Panc1 (cell line): ENCODE results near the gene ZACN. TPM values are rescaled to one million over a fixed set of nuclear protein-coding genes. Genes with fewer than 3 reads are reported as not detected.
"Not testable (repeated sequence)": the region's sequence is repeated elsewhere in the genome, so short reads cannot be mapped to it uniquely, and the experiment has no call there.

Source experiments
- ATAC-seq: fragments of 200-7000 bp; cut with Tn5 transposase; 2 replicates; pipeline ENCODE4 v1.9.1; 2020; ENCODE audit warnings: mild to moderate bottlenecking, moderate library complexity
- BruUV-seq: library from RNA; stranded (reverse); fragments of 400-500 nt; replicated peaks from 2 replicates; lab custom pipeline; 2021; lab: Mats Ljungman, UMichigan
- CTCF ChIA-PET: fragments of 300-600 bp; sonication (Branson Sonifier 250); formaldehyde crosslinking; loops from one replicate; lab custom pipeline; 2022; ENCODE audit warnings: antibody characterized with exemption; lab: Charles Lee
- POLR2A ChIA-PET: fragments of 300-600 bp; sonication (Branson Sonifier 250); formaldehyde crosslinking; loops from one replicate; lab custom pipeline; 2022; ENCODE audit warnings: antibody characterized with exemption; lab: Charles Lee
- DNase-seq: peaks from one replicate; pipeline ENCODE4 v3.0.0-alpha.2; 2010; ENCODE audit warnings: low read depth, low spot score
- H3K27ac ChIP-seq: 2 replicates; pipeline ENCODE4 v1.5.1; 2011; ENCODE audit warnings: mild to moderate bottlenecking, low read length, inconsistent platforms
- H3K27me3 ChIP-seq: fragments of 200-500 bp; sonication (Bioruptor generic); 2 replicates; pipeline ENCODE4 v1.6.0; 2014; ENCODE audit warnings: low read length, inconsistent platforms; ENCODE audit not compliant: control insufficient read depth, insufficient read depth
- H3K36me3 ChIP-seq: fragments of 200-500 bp; sonication (Bioruptor generic); 2 replicates; pipeline ENCODE4 v1.5.1; 2014; ENCODE audit warnings: inconsistent platforms, mild to moderate bottlenecking, low read length, moderate library complexity; ENCODE audit not compliant: control insufficient read depth, insufficient read depth
- H3K4me1 ChIP-seq: 2 replicates; pipeline ENCODE4 v1.5.1; 2011; ENCODE audit warnings: inconsistent platforms, mild to moderate bottlenecking, low read length, moderate library complexity; ENCODE audit not compliant: control insufficient read depth, insufficient read depth
- H3K4me3 ChIP-seq, 2 experiments: 2 replicates each; pipeline ENCODE4 v1.5.1; 2011 to 2012; ENCODE audit warnings: low read depth in 2 of 2, low read length in 2 of 2, mild to moderate bottlenecking in 2 of 2, inconsistent platforms in 1 of 2, moderate library complexity in 1 of 2
- H3K9me3 ChIP-seq: fragments of 200-500 bp; sonication (Bioruptor generic); 2 replicates; pipeline ENCODE4 v1.5.1; 2014; ENCODE audit warnings: low read depth, mild to moderate bottlenecking, inconsistent platforms, low read length, moderate library complexity; ENCODE audit not compliant: control insufficient read depth, insufficient read depth
- CTCF ChIP-seq: fragments of 450-650 bp; IDR thresholded peaks from 2 replicates; pipeline ENCODE4 v1.5.1; 2017; ENCODE audit warnings: mild to moderate bottlenecking
- POLR2AphosphoS5 ChIP-seq: IDR thresholded peaks from 2 replicates; pipeline ENCODE4 v1.6.1; 2012; ENCODE audit warnings: mild to moderate bottlenecking, low read depth, low read length, moderate library complexity
- REST ChIP-seq, 2 experiments: IDR thresholded peaks; 2 replicates each; pipeline ENCODE4 v1.6.1; 2011 to 2012; ENCODE audit warnings: low read depth in 2 of 2, control low read depth in 1 of 2, low read length in 1 of 2, mild to moderate bottlenecking in 1 of 2, moderate library complexity in 1 of 2; ENCODE audit not compliant: insufficient read depth in 1 of 2
- SIN3A ChIP-seq: IDR thresholded peaks from 2 replicates; pipeline ENCODE4 v1.6.1; 2012; ENCODE audit warnings: low read depth, mild to moderate bottlenecking, low read length, moderate library complexity, borderline replicate concordance; ENCODE audit not compliant: insufficient read depth
- TCF7L2 ChIP-seq: IDR thresholded peaks from 2 replicates; pipeline ENCODE4 v1.6.1; 2011; ENCODE audit warnings: mild to moderate bottlenecking, low read depth, low read length, inconsistent platforms
- in situ Hi-C: cut with HindIII; loops from 2 replicates; pipeline ENCODE4 v1.10.0; 2016; ENCODE audit warnings: low sequenced_read_pairs, low pct_unique_long_range_greater_than_20kb
- intact Hi-C: fragments of 100-400 bp; cut with micrococcal nuclease; formaldehyde crosslinking; loops from one replicate; pipeline ENCODE4 v1.10.0; 2022; ENCODE audit not compliant: unreplicated experiment
- total RNA-seq: library from RNA; stranded (reverse); gene quantifications from one replicate; pipeline ENCODE4 v1.2.1, GENCODE V29; 2021; ENCODE audit not compliant: unreplicated experiment

Gene ZACN
- total RNA-seq, 1 experiment from 2014 or later = not detected

- TF ChIP-seq POLR2AphosphoS5 (no peak), REST (IDR thresholded peaks at IDR 0.05; ENCODE audit: insufficient read depth in 1 of 2, low read depth in 2 of 2, low read length in 1 of 2) (no peak), CTCF (no peak), TCF7L2 (no peak), SIN3A (no peak)
- H3K4me3 ChIP-seq = no peak overlapping the region
- H3K9me3 ChIP-seq = no peaks in the 10 kb centered on the region
- H3K27me3 ChIP-seq = no peaks in the 10 kb centered on the region
- intact Hi-C loops (no loop called here), in situ Hi-C loops (no loop called here)
- H3K36me3 ChIP-seq = peaks cover 33% of the 10 kb centered on the region
- no TSS peak for BruUV-seq
- CTCF ChIA-PET = no interaction called here
- ATAC-seq = no peak
- POLR2A ChIA-PET = no interaction called here
- H3K4me1 ChIP-seq = no peaks in the 10 kb centered on the region
- no peak for DNase-seq
- no peak overlapping the region for H3K27ac ChIP-seq
Measured at GRCh38 chr17:76040376-76040775, 38.6 kb upstream of the ZACN start.

GRCh38 chr17:76042868-76043267 is 36.1 kb upstream of the ZACN start:
- H3K9me3 ChIP-seq, H3K4me3 ChIP-seq, BruUV-seq, H3K4me1 ChIP-seq, POLR2A ChIA-PET, CTCF ChIA-PET, DNase-seq, H3K27ac ChIP-seq, intact Hi-C loops, ATAC-seq, in situ Hi-C loops, H3K27me3 ChIP-seq: not testable (repeated sequence)
- H3K36me3 ChIP-seq = peaks cover 38% of the 10 kb centered on the region

GRCh38 chr17:76044475-76045007 is 34.4 kb upstream of the ZACN start:
- CTCF ChIA-PET, intact Hi-C loops, H3K27me3 ChIP-seq, H3K4me1 ChIP-seq, H3K27ac ChIP-seq, H3K9me3 ChIP-seq, BruUV-seq, POLR2A ChIA-PET, DNase-seq, ATAC-seq, in situ Hi-C loops, H3K4me3 ChIP-seq: not testable (repeated sequence)
- H3K36me3 ChIP-seq = peaks cover 35% of the 10 kb centered on the region
